NB4 (cell line): ENCODE data around the gene ABHD17A.

Experiments used
- DNase-seq: peaks from one replicate; pipeline ENCODE4 v3.0.0; 2010; ENCODE audit warnings: low read depth
- H3K4me3 ChIP-seq: one replicate; pipeline ENCODE4 v1.5.1; 2011; ENCODE audit warnings: mild to moderate bottlenecking, low read depth, low read length, moderate library complexity
- MYC ChIP-seq: IDR thresholded peaks from 2 replicates; pipeline ENCODE4 v1.6.1; 2011; ENCODE audit warnings: low read depth, low read length
- POLR2A ChIP-seq: IDR thresholded peaks from 2 replicates; pipeline ENCODE4 v1.6.1; 2011; ENCODE audit warnings: mild to moderate bottlenecking; ENCODE audit not compliant: insufficient read length; ENCODE audit errors: extremely low read depth
- TF ChIP-seq, protein P1 (sequence below): IDR thresholded peaks from one replicate; pipeline ENCODE4 v1.5.1; 2012; ENCODE audit warnings: low read depth, low read length
- TF ChIP-seq, protein P2 (sequence below): IDR thresholded peaks from 2 replicates; pipeline ENCODE4 v1.6.1; 2011; ENCODE audit warnings: low read depth, low read length

ABHD17A gene

DNA sequence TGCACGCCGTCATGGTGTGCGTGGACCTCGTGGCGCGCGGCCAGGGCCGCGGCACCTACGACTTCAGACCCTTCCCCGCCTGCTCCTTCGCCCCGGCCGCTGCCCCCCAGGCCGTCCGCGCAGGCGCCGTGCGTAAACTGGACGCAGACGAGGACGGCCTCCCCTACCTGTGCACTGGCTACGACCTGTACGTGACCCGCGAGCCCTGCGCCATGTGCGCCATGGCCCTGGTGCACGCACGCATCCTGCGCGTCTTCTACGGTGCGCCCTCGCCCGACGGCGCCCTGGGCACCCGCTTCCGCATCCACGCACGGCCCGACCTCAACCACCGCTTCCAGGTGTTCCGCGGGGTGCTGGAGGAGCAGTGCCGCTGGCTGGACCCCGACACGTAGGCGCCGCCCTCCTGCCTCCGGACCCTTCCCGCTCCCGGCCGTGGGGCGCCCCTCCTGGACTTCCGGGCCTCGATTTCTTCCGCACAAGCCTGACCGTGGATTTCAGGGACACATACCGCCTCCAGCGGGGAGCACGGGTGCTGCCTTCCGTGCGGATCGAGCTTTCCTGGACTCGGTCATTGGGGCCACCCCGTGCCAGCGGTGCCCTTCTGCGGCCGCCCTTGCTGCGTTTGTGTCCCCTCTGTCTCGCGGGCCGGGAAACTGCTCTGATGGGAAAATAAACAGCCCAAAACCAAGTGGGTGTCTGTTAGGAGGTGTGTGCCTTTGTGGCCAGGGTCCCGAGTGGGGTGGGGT, 27.6 kb upstream of the ABHD17A start:
- TF ChIP-seq, protein P1, sequence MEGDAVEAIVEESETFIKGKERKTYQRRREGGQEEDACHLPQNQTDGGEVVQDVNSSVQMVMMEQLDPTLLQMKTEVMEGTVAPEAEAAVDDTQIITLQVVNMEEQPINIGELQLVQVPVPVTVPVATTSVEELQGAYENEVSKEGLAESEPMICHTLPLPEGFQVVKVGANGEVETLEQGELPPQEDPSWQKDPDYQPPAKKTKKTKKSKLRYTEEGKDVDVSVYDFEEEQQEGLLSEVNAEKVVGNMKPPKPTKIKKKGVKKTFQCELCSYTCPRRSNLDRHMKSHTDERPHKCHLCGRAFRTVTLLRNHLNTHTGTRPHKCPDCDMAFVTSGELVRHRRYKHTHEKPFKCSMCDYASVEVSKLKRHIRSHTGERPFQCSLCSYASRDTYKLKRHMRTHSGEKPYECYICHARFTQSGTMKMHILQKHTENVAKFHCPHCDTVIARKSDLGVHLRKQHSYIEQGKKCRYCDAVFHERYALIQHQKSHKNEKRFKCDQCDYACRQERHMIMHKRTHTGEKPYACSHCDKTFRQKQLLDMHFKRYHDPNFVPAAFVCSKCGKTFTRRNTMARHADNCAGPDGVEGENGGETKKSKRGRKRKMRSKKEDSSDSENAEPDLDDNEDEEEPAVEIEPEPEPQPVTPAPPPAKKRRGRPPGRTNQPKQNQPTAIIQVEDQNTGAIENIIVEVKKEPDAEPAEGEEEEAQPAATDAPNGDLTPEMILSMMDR, result no peak
- TF ChIP-seq MYC (no peak), POLR2A (no peak)
- H3K4me3 ChIP-seq, result no peak overlapping the region
- DNase-seq, result no peak

DNA sequence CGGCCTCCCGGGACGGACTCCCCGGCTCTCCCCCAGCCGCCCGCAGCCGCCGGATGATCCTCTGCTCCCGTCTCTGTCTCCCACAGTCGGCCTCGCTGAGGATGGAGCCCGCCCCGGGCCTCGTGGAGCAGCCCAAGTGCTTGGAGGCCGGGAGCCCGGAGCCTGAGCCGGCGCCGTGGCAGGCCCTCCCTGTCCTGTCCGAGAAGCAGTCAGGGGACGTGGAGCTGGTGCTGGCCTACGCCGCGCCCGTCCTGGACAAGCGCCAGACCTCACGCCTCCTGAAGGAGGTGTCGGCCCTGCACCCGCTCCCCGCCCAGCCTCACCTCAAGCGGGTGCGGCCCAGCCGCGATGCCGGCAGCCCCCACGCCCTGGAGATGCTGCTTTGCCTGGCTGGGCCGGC, 26.7 kb upstream of the ABHD17A start:
- no peak overlapping the region for H3K4me3 ChIP-seq
- DNase-seq, result no peak
- no peak for TF ChIP-seq MYC
- TF ChIP-seq POLR2A, result no peak

DNA sequence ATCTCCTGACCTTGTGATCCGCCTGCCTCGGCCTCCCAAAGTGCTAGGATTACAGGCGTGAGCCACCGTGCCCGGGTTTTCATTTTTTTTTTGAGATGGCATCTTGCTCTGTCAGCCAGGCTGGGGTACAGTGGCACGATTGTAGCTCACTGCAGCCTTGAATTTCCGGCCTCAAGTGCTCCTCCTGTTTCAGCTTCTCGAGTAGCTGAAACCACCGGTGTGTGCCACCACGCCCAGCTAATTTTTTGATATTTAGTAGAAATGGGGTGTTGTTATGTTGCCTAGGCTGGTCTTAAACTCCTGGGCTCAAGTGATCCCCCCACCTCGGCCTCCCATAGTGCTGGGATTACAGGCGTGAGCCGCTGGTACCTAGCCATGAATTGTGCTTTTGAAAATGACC, 25.8 kb upstream of the ABHD17A start:
- no peak overlapping the region for H3K4me3 ChIP-seq
- TF ChIP-seq MYC (no peak), POLR2A (no peak)
- TF ChIP-seq, protein P2, sequence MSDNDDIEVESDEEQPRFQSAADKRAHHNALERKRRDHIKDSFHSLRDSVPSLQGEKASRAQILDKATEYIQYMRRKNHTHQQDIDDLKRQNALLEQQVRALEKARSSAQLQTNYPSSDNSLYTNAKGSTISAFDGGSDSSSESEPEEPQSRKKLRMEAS, result no peak
- TF ChIP-seq, protein P1, result no peak
- no peak for DNase-seq

DNA sequence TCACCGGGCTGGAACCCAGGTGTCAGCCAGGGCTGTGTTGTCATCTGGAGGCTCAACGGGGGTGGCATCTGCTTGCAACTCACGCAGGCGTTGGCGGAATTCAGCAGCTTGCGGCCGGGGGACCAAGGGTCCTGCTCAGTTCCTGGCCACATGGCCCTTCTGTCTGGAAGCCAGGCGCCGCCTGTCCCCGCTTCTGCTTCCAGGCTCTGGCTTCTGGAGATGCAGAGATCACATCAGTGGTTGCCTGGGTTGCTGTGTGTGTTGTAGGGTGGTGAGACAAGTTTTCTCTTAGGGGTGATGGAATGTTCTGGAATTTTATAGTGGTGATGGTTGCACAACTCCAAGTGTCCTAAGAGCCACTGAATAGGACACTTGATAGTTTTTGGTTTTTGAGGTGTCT, 24.9 kb upstream of the ABHD17A start:
- TF ChIP-seq POLR2A (no peak), MYC (no peak)
- TF ChIP-seq, protein P2, result no peak
- TF ChIP-seq, protein P1, result no peak
- H3K4me3 ChIP-seq, result no peak overlapping the region
- DNase-seq, result no peak

DNA sequence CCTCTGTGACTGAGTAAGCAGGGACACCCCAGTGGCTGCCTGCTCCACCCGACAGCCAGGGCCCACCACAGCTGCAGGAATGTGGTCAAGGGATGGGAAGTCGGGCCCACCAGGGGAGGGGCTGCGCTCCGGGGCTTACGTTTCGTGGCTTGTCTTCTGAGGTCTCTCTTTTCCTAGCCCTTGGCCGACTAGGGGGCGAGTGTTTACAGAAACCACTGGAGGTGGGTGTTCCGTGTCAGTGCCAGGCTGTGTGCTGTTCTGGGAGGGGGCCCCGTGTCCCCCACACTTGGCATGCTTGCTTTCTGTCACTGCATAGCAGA, 24.4 kb upstream of the ABHD17A start:
- DNase-seq, result no peak
- TF ChIP-seq, protein P1, result no peak
- TF ChIP-seq POLR2A, result no peak
- TF ChIP-seq MYC, result no peak
- TF ChIP-seq, protein P2, result no peak
- no peak overlapping the region for H3K4me3 ChIP-seq

DNA sequence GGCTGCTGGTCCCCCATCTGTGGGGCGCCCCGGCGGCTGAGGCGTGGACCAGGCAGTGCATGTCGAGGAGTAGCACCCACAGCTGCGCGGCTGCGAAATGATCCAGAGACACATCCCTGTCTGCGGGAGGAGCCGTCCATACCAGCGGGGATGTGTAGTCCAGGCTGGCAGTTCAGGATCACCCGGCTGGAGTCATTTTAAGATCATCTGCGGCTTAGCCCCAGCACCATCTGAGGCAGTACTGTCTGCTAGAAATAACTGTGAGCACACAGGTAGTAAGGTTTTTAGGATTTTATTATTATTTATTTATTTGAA, 23.0 kb upstream of the ABHD17A start:
- H3K4me3 ChIP-seq, result no peak overlapping the region
- DNase-seq, result no peak
- TF ChIP-seq MYC (no peak), POLR2A (no peak)
- TF ChIP-seq, protein P1, result no peak
- TF ChIP-seq, protein P2, result no peak
